Measurements from ENCODE around the gene RSRP1. TPM values are rescaled to one million over a fixed set of nuclear protein-coding genes. Genes with fewer than 3 reads are reported as not detected.

The RSRP1 gene
- total and polyA plus RNA-seq, 2 of the 8 experiments (the other 6 are each of a cell fraction or from before 2014, with no cell fraction given), result 32.9 to 59.4 TPM

Other genes starting within 250 kb of the RSRP1 start
- 27.0 and 33.0 TPM in 2 replicates for gene SYF2, start 15.0 kb downstream of the RSRP1 start, total RNA-seq (2021; fragmentation: NEBNext Ultra II Directional; extraction: Animal tissue kit (Norgen Biotek cat#: 25700))
- gene SYF2, start 15.0 kb downstream of the RSRP1 start, polyA plus RNA-seq (2011; rRNA removed), result 5.6 and 7.5 TPM in 2 replicates
- not detected in 2 replicates for gene RHD, start 25.1 kb upstream of the RSRP1 start, total RNA-seq (2021; fragmentation: NEBNext Ultra II Directional; extraction: Animal tissue kit (Norgen Biotek cat#: 25700))
- gene RHD, start 25.1 kb upstream of the RSRP1 start, polyA plus RNA-seq (2011; rRNA removed), result 0.21 and 0.33 TPM in 2 replicates
- 92.3 and 98.6 TPM in 2 replicates for gene TMEM50A, start 90.9 kb upstream of the RSRP1 start, total RNA-seq (2021; fragmentation: NEBNext Ultra II Directional; extraction: Animal tissue kit (Norgen Biotek cat#: 25700))
- gene TMEM50A, start 90.9 kb upstream of the RSRP1 start, polyA plus RNA-seq (2011; rRNA removed), result 67.4 and 111 TPM in 2 replicates
- gene RHCE, start 173.4 kb upstream of the RSRP1 start, total RNA-seq (2021; fragmentation: NEBNext Ultra II Directional; extraction: Animal tissue kit (Norgen Biotek cat#: 25700)), result 0.50 TPM in 1 of 2 replicates, not detected in the other
- 0.23 and 0.41 TPM in 2 replicates for gene RHCE, start 173.4 kb upstream of the RSRP1 start, polyA plus RNA-seq (2011; rRNA removed)
- 15.1 and 15.8 TPM in 2 replicates for gene MACO1, start 183.4 kb upstream of the RSRP1 start, total RNA-seq (2021; fragmentation: NEBNext Ultra II Directional; extraction: Animal tissue kit (Norgen Biotek cat#: 25700))
- 2.4 and 3.5 TPM in 2 replicates for gene MACO1, start 183.4 kb upstream of the RSRP1 start, polyA plus RNA-seq (2011; rRNA removed)